ENCODE results near the gene PRR15. TPM values are rescaled to one million over a fixed set of nuclear protein-coding genes. Genes with fewer than 3 reads are reported as not detected.

The PRR15 gene
- 100 to 1,000 TPM; 104 to 356 (median 173) TPM for total RNA-seq
- long read RNA-seq, donor 1, transcript PRR15-202 (2 exons, 503 nt): minor isoform, 15 of 162 reads
- long read RNA-seq, donor 1, transcript PRR15-201 (2 exons, 1,678 nt): major isoform, 113 of 162 reads
- long read RNA-seq, donor 1, partial matches to known transcripts: 0 of 162 reads
- long read RNA-seq, donor 1, other reads (novel, unspliced or antisense): 34 of 162 reads
- long read RNA-seq, donor 2, transcript PRR15-202 (2 exons, 503 nt): minor isoform, 14 of 191 reads
- long read RNA-seq, donor 2, transcript PRR15-201 (2 exons, 1,678 nt): major isoform, 135 of 191 reads
- long read RNA-seq, donor 2, partial matches to known transcripts: 0 of 191 reads
- long read RNA-seq, donor 2, other reads (novel, unspliced or antisense): 42 of 191 reads

GRCh38 chr7:29563590-29564495 is at the start of gene PRR15:
PRR15 (plus strand) TSS chr7:29563835; CDS start chr7:29566330, 2,495 bp downstream.
- no peak for TF ChIP-seq CTCF (IDR thresholded peaks at IDR 0.05)
- no peaks in the 10 kb centered on the region for H3K4me1 ChIP-seq (ENCODE audit: low read depth)
- intact Hi-C loops (cut with DNase I, micrococcal nuclease): no loop called here
- DNase-seq: peak; percentile 90 to 94 (median 93)
- no peaks in the 10 kb centered on the region for H3K9me3 ChIP-seq
- no peaks in the 10 kb centered on the region for H3K36me3 ChIP-seq (ENCODE audit: low read depth)
- peak within 1 kb of the TSS; percentile 63 for H3K4me3 ChIP-seq
- peak; percentile 86 for ATAC-seq

- no peak for DNase-seq
- intact Hi-C loops (cut with DNase I, micrococcal nuclease): no loop called here
- TF ChIP-seq CTCF (IDR thresholded peaks at IDR 0.05): no peak
- H3K36me3 ChIP-seq (ENCODE audit: low read depth): no peaks in the 10 kb centered on the region
- no peak for ATAC-seq
- H3K4me3 ChIP-seq: no peak overlapping the region
- no peaks in the 10 kb centered on the region for H3K4me1 ChIP-seq (ENCODE audit: low read depth)
- H3K9me3 ChIP-seq: no peaks in the 10 kb centered on the region
These were observed 47.1 kb upstream of the PRR15 start for GRCh38 chr7:29516491-29516890.

GRCh38 chr7:29518616-29519015 is 45.0 kb upstream of the PRR15 start:
- no peak for DNase-seq
- no peak overlapping the region for H3K4me3 ChIP-seq
- intact Hi-C loops (cut with DNase I, micrococcal nuclease): no loop called here
- no peak for ATAC-seq
- no peaks in the 10 kb centered on the region for H3K9me3 ChIP-seq
- H3K4me1 ChIP-seq (ENCODE audit: low read depth): no peaks in the 10 kb centered on the region
- no peaks in the 10 kb centered on the region for H3K36me3 ChIP-seq (ENCODE audit: low read depth)
- no peak for TF ChIP-seq CTCF (IDR thresholded peaks at IDR 0.05)

GRCh38 chr7:29523728-29524127 is 39.9 kb upstream of the PRR15 start:
- H3K4me3 ChIP-seq: no peak overlapping the region
- no peak for DNase-seq
- no peak for ATAC-seq

More at GRCh38 chr7:29523728-29524127, 39.9 kb upstream of the PRR15 start:
- no peaks in the 10 kb centered on the region for H3K4me1 ChIP-seq (ENCODE audit: low read depth)
- TF ChIP-seq CTCF (IDR thresholded peaks at IDR 0.05): no peak
- no peaks in the 10 kb centered on the region for H3K36me3 ChIP-seq (ENCODE audit: low read depth)
- intact Hi-C loops (cut with DNase I, micrococcal nuclease): no loop called here
- H3K9me3 ChIP-seq: no peaks in the 10 kb centered on the region
